B cell (primary cell): Measurements from ENCODE around the gene PLIN4. TPM values are rescaled to one million over a fixed set of nuclear protein-coding genes. Genes with fewer than 3 reads are reported as not detected.

Experiments
- ATAC-seq: fragments of 200-7000 bp; cut with Tn5 transposase; one replicate; pipeline ENCODE4 v1.10.0; 2021; ENCODE audit warnings: low read depth, mild to moderate bottlenecking, moderate number of reproducible peaks, moderate library complexity
- CTCF ChIA-PET: fragments of 350-600 bp; sonication (Branson Sonifier 250); formaldehyde crosslinking; loops from one replicate; lab custom pipeline; 2021; ENCODE audit warnings: antibody characterized with exemption, inconsistent platforms; lab: Charles Lee
- POLR2A ChIA-PET: fragments of 350-600 bp; sonication (Branson Sonifier 250); formaldehyde crosslinking; loops from one replicate; lab custom pipeline; 2021; ENCODE audit warnings: antibody characterized with exemption; lab: Charles Lee
- DNase-seq: peaks from one replicate; pipeline ENCODE4 v3.0.0; 2013
- H2AFZ ChIP-seq: 2 replicates; pipeline ENCODE4 v1.6.1; 2012; ENCODE audit warnings: mild to moderate bottlenecking, low read depth, low read length; ENCODE audit not compliant: insufficient read depth, poor library complexity, severe bottlenecking
- H3K27ac ChIP-seq, 2 donors: 1 replicate in 1 of 2; 2 replicates in 1 of 2; pipeline ENCODE4 v1.5.1; 2012 to 2013; ENCODE audit warnings: low read length in 2 of 2, mild to moderate bottlenecking in 2 of 2, moderate library complexity in 1 of 2
- H3K27me3 ChIP-seq, 4 experiments: fragments of 200-600 bp in 1 of 4; sonication (generic) in 1 of 4; replicated peaks in 1 of 4; 1 replicate in 2 of 4; 2 replicates in 2 of 4; pipeline versions ENCODE4 v1.6.1 to v1.7.0; 2013 to 2016; ENCODE audit warnings: low read length in 3 of 4, mild to moderate bottlenecking in 2 of 4, mixed read lengths in 1 of 4, moderate library complexity in 1 of 4; ENCODE audit not compliant: insufficient read depth in 4 of 4, control insufficient read depth in 3 of 4; ENCODE audit errors: control extremely low read depth in 1 of 4
- H3K36me3 ChIP-seq, 2 experiments: replicated peaks in 1 of 2; 1 replicate in 1 of 2; 2 replicates in 1 of 2; pipeline versions ENCODE4 v1.6.1 to v1.7.1; 2013; ENCODE audit warnings: low read length in 1 of 2; ENCODE audit not compliant: insufficient read depth in 2 of 2, control insufficient read depth in 1 of 2; ENCODE audit errors: control extremely low read depth in 1 of 2, extremely low read depth in 1 of 2
- H3K4me1 ChIP-seq, 2 donors: fragments of 200-600 bp in 1 of 2; sonication (generic) in 1 of 2; 1 replicate in 1 of 2; 2 replicates in 1 of 2; pipeline versions ENCODE4 v1.5.1 to v1.6.1; 2013 to 2017; ENCODE audit warnings: low read length in 2 of 2; ENCODE audit not compliant: control insufficient read depth in 2 of 2, insufficient read depth in 2 of 2
- H3K4me2 ChIP-seq: replicated peaks from 2 replicates; pipeline ENCODE3; 2012; ENCODE audit warnings: mild to moderate bottlenecking, low read depth, low read length; ENCODE audit not compliant: poor library complexity, severe bottlenecking
- H3K4me3 ChIP-seq, 5 experiments: fragments of 200-600 bp in 1 of 5; sonication (generic) in 1 of 5; 1 replicate in 3 of 5; 2 replicates in 2 of 5; pipeline versions ENCODE4 v1.5.1 to v1.7.0; 2011 to 2016; ENCODE audit warnings: low read length in 4 of 5, mild to moderate bottlenecking in 4 of 5, low read depth in 2 of 5, control low read depth in 1 of 5, moderate library complexity in 1 of 5; ENCODE audit not compliant: insufficient read depth in 1 of 5; ENCODE audit errors: control extremely low read depth in 1 of 5, extremely low read depth in 1 of 5
- H3K79me2 ChIP-seq: fragments of 200-600 bp; sonication (generic); one replicate; pipeline ENCODE4 v1.6.0; 2016; ENCODE audit warnings: low read length; ENCODE audit not compliant: control insufficient read depth, insufficient read depth
- H3K9ac ChIP-seq: fragments of 200-600 bp; sonication (generic); 2 replicates; pipeline ENCODE4 v1.6.1; 2017; ENCODE audit warnings: mild to moderate bottlenecking, low read length, moderate library complexity
- H3K9me3 ChIP-seq, 3 donors: one replicate each; pipeline versions ENCODE4 v1.6.1 to v1.7.1; 2013; ENCODE audit warnings: low read length in 2 of 3; ENCODE audit not compliant: control insufficient read depth in 2 of 3, insufficient read depth in 1 of 3; ENCODE audit errors: control extremely low read depth in 1 of 3
- H4K20me1 ChIP-seq: 2 replicates; pipeline ENCODE4 v1.6.0; 2012; ENCODE audit warnings: mild to moderate bottlenecking, low read length; ENCODE audit not compliant: insufficient read depth, control insufficient read depth, poor library complexity, severe bottlenecking
- H3K27ac Mint-ChIP-seq: one replicate; pipeline ENCODE4 v1.8.0; 2021; ENCODE audit warnings: mixed read lengths
- H3K27me3 Mint-ChIP-seq: one replicate; pipeline ENCODE4 v1.8.0; 2021; ENCODE audit warnings: mixed read lengths
- H3K4me1 Mint-ChIP-seq: one replicate; pipeline ENCODE4 v1.8.0; 2021; ENCODE audit warnings: mixed read lengths
- H3K4me3 Mint-ChIP-seq: one replicate; pipeline ENCODE4 v1.8.0; 2021; ENCODE audit warnings: mixed read lengths
- H3K9me3 Mint-ChIP-seq: one replicate; pipeline ENCODE4 v1.8.0; 2022; ENCODE audit warnings: mixed read lengths; ENCODE audit not compliant: insufficient read depth
- CTCF ChIP-seq: fragments of 200-600 bp; IDR thresholded peaks from one replicate; pipeline ENCODE4 v1.8.0; 2022; ENCODE audit warnings: antibody characterized with exemption, mild to moderate bottlenecking
- EZH2 ChIP-seq: IDR thresholded peaks from 2 replicates; pipeline ENCODE4 v1.6.1; 2012; ENCODE audit warnings: borderline replicate concordance, low read depth, mild to moderate bottlenecking, moderate library complexity, low read length; ENCODE audit not compliant: insufficient read depth, poor library complexity, severe bottlenecking
- WGBS: methylation state at CpG from one replicate; pipeline ENCODE4 v1.1.5; 2013; ENCODE audit warnings: missing lambda C conversion rate; ENCODE audit not compliant: insufficient coverage; 5-methylcytosine and 5-hydroxymethylcytosine counted together
- intact Hi-C: fragments of 100-400 bp; cut with micrococcal nuclease; formaldehyde crosslinking; loops from one replicate; pipeline ENCODE4 v1.10.0; 2022
- polyA plus RNA-seq: library from polyadenylated mRNA; depleted of rRNA; stranded (reverse); fragments of >200 nt; gene quantifications from 2 replicates; pipeline ENCODE4 v1.2.3, GENCODE V29; 2012
- total RNA-seq, 2 donors: library from RNA; stranded (reverse); fragments of 120-200 nt in 1 of 2; gene quantifications; 1 replicate in 1 of 2; 2 replicates in 1 of 2; pipeline versions ENCODE4 v1.2.3 to v1.2.4, GENCODE V29; 2013 to 2022

Gene PLIN4
- total and polyA plus RNA-seq, 2 donors (not counting 1 experiment from before 2014, with no cell fraction given), result 0.04 to 0.07 TPM

DNA sequence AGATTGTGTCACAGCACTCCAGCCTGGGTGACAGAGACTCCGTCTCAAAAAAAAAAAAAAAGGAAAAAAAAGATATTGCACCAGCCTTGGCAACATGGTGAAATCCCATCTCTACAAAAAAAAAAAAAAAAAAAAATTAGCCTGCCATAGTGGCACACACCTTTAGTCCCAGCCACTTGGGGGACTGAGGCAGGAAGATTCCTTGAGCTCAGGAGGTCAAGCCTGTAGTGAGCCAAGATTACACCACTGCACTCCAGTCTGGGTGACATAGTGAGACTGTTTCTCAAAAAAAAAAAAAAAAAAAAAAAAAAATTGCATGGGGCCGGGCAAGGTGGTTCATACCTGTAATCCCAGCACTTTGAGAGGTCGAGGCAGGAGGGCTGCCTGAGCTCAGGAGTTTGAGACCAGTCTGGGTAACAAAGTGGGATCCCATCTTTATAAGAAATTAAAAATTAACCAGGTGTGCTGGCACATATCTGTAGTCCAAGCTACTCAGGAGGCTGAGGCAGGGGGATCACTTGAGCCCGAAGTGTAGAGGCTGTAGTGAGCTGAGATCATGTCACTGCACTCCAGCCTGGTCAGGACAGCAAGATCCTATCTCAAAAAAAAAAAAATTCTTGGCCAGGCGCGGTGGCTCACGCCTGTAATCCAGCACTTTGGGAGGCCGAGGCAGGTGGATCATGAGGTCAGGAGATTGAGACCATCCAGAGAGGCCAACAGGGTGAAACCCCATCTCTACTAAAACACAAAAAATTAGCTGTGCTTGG lies 53.3 kb downstream of the PLIN4 start:
- Histone ChIP-seq H3K4me1 (no peaks in the 10 kb centered on the region), H3K27me3 (no peaks in the 10 kb centered on the region), H3K27ac (no peak overlapping the region), H4K20me1 (no peaks in the 10 kb centered on the region), H3K79me2 (no peaks in the 10 kb centered on the region), H2AFZ (no peak overlapping the region), H3K4me3 (no peak overlapping the region), H3K9me3 (no peaks in the 10 kb centered on the region), H3K9ac (no peak overlapping the region), H3K4me2 (no peak overlapping the region), H3K36me3 (no peaks in the 10 kb centered on the region)
- DNase-seq (no peak), ATAC-seq (no peak)
- H3K9me3 Mint-ChIP-seq, result no peaks in the 10 kb centered on the region
- ChIA-PET POLR2A (interaction anchor here (0.7 kb wide), 1 partner anchor 205 kb away, joined by 8 read pairs; the partner anchor contains the start of gene MYDGF), CTCF (interaction anchor here (0.6 to 0.7 kb wide), 2 partner anchors 11 to 47 kb away, joined by 3 read pairs; no protein-coding TSS in a partner anchor)
- H3K27ac Mint-ChIP-seq, result no peak overlapping the region
- WGBS, result 60% methylated on average over 1 of the region's 8 CpGs
- intact Hi-C loops, result no loop called here
- no peaks in the 10 kb centered on the region for H3K4me1 Mint-ChIP-seq
- H3K27me3 Mint-ChIP-seq, result no peaks in the 10 kb centered on the region
- TF ChIP-seq EZH2 (no peak), CTCF (no peak)
- H3K4me3 Mint-ChIP-seq, result no peak overlapping the region
